Measurements from ENCODE around the gene KIAA0825. TPM values are rescaled to one million over a fixed set of nuclear protein-coding genes. Genes with fewer than 3 reads are reported as not detected.

The KIAA0825 gene
- total RNA-seq, 4 donors from 2014 or later, result 0.60 to 2.5 (median 1.6) TPM

GRCh38 chr5:94234987-94235386, 383.4 kb downstream of the KIAA0825 start:
- DNase-seq (no peak), ATAC-seq (no peak)
- Histone ChIP-seq H3K4me3 (no peak overlapping the region), H3K27ac (no peak overlapping the region), H3K4me1 (no peaks in the 10 kb centered on the region), H3K9me3 (no peaks in the 10 kb centered on the region), H3K27me3 (no peaks in the 10 kb centered on the region), H3K36me3 (no peaks in the 10 kb centered on the region)
- TF ChIP-seq CTCF (IDR thresholded peaks at IDR 0.05 in 4 of 5, conservative IDR thresholded peaks at IDR 0.05 in 1 of 5) (no peak), POLR2A (IDR thresholded peaks at IDR 0.05) (no peak)
- intact Hi-C loops (cut with DNase I; ENCODE audit: low total_unique reads) (no loop called here), in situ Hi-C loops (cut with MboI; ENCODE audit: low sequenced_read_pairs in 4 of 4) (no loop called here)

GRCh38 chr5:94228791-94229190, 389.6 kb downstream of the KIAA0825 start:
- intact Hi-C loops (cut with DNase I; ENCODE audit: low total_unique reads) (no loop called here), in situ Hi-C loops (cut with MboI; ENCODE audit: low sequenced_read_pairs in 4 of 4) (no loop called here)
- Histone ChIP-seq H3K9me3 (no peaks in the 10 kb centered on the region), H3K4me1 (no peaks in the 10 kb centered on the region), H3K36me3 (no peaks in the 10 kb centered on the region), H3K27me3 (no peaks in the 10 kb centered on the region), H3K4me3 (no peak overlapping the region), H3K27ac (no peak overlapping the region)
- ATAC-seq (no peak), DNase-seq (no peak)
- no peak for TF ChIP-seq POLR2A (IDR thresholded peaks at IDR 0.05)
- no peak for TF ChIP-seq CTCF (IDR thresholded peaks at IDR 0.05 in 4 of 5, conservative IDR thresholded peaks at IDR 0.05 in 1 of 5)

GRCh38 chr5:94223235-94223634, 395.2 kb downstream of the KIAA0825 start:
- no peaks in the 10 kb centered on the region for H3K27me3 ChIP-seq
- no peaks in the 10 kb centered on the region for H3K36me3 ChIP-seq
- no peak for TF ChIP-seq POLR2A (IDR thresholded peaks at IDR 0.05)
- no peak for TF ChIP-seq CTCF (IDR thresholded peaks at IDR 0.05 in 4 of 5, conservative IDR thresholded peaks at IDR 0.05 in 1 of 5)
- no peak for ATAC-seq
- in situ Hi-C loops (cut with MboI; ENCODE audit: low sequenced_read_pairs in 4 of 4), result no loop called here
- no peaks in the 10 kb centered on the region for H3K9me3 ChIP-seq
- no peaks in the 10 kb centered on the region for H3K4me1 ChIP-seq
- intact Hi-C loops (cut with DNase I; ENCODE audit: low total_unique reads), result no loop called here
- no peak overlapping the region for H3K4me3 ChIP-seq
- no peak for DNase-seq
- no peak overlapping the region for H3K27ac ChIP-seq

- TF ChIP-seq POLR2A (IDR thresholded peaks at IDR 0.05), result no peak
- TF ChIP-seq CTCF (IDR thresholded peaks at IDR 0.05 in 4 of 5, conservative IDR thresholded peaks at IDR 0.05 in 1 of 5), result no peak
- in situ Hi-C loops (cut with MboI; ENCODE audit: low sequenced_read_pairs in 4 of 4) (no loop called here), intact Hi-C loops (cut with DNase I; ENCODE audit: low total_unique reads) (no loop called here)
- Histone ChIP-seq H3K27me3 (no peaks in the 10 kb centered on the region), H3K27ac (no peak overlapping the region), H3K9me3 (no peaks in the 10 kb centered on the region), H3K4me1 (no peaks in the 10 kb centered on the region), H3K4me3 (no peak overlapping the region), H3K36me3 (no peaks in the 10 kb centered on the region)
- DNase-seq (no peak), ATAC-seq (no peak)
These were observed 400.0 kb downstream of the KIAA0825 start for GRCh38 chr5:94218374-94218773.

- Histone ChIP-seq H3K4me1 (no peaks in the 10 kb centered on the region), H3K27ac (no peak overlapping the region), H3K27me3 (no peaks in the 10 kb centered on the region), H3K9me3 (no peaks in the 10 kb centered on the region), H3K36me3 (no peaks in the 10 kb centered on the region), H3K4me3 (no peak overlapping the region)
- intact Hi-C loops (cut with DNase I; ENCODE audit: low total_unique reads) (no loop called here), in situ Hi-C loops (cut with MboI; ENCODE audit: low sequenced_read_pairs in 4 of 4) (no loop called here)
- DNase-seq (no peak), ATAC-seq (no peak)
- TF ChIP-seq POLR2A (IDR thresholded peaks at IDR 0.05) (no peak), CTCF (IDR thresholded peaks at IDR 0.05 in 4 of 5, conservative IDR thresholded peaks at IDR 0.05 in 1 of 5) (no peak)
These were observed 400.7 kb downstream of the KIAA0825 start for GRCh38 chr5:94217745-94218144.
